ENCODE data around the gene DMD.

DMD gene

DNA sequence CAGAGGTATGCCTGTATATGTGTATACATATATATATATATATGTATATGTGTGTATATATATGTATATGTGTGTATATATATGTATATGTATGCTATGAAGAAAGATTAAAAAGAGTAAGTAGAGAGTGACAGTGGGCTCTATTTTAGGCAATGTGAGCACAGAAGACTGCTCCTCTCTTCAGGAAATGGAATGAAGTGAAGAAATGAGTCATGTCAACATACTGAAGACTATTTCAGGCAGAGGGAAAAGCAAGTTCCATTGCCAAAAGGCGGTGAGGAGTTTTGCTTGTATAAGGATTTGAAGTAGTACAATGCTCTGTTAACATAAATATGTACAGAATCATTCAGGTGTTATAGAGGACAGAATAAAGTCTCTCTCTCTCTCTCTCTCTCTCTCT, 1366.3 kb downstream of the DMD start:
- no peak for TF ChIP-seq CTCF (IDR thresholded peaks at IDR 0.05; ENCODE audit: insufficient read depth, low read depth, low read length, missing control alignments)

DNA sequence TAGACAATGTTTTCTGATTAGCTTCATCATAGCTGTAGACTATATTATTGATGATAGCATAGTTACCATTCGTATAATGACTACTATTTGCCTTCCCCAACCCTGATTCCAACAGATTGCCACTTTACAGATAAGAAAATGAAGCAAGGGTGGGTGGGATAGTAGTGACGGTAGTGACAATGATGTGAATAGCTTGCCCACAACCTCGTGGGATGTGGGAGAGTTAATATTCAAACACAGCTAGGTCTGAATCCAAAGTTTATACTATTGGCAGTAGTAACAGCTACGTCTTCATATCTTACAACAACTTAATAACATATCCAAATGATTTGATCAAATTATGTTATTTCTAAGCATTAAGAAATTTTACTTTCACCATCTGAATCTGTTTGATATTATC, 1372.7 kb downstream of the DMD start:
- no peak for DNase-seq (ENCODE audit: low read depth)
- TF ChIP-seq CTCF (IDR thresholded peaks at IDR 0.05; ENCODE audit: insufficient read depth, low read depth, low read length, missing control alignments) = no peak

More for the DNA sequence above, 1366.3 kb downstream of the DMD start:
- no peak overlapping the region for H3K4me3 ChIP-seq (ENCODE audit: low read depth, low read length)
- no peak for DNase-seq (ENCODE audit: low read depth)

DNA sequence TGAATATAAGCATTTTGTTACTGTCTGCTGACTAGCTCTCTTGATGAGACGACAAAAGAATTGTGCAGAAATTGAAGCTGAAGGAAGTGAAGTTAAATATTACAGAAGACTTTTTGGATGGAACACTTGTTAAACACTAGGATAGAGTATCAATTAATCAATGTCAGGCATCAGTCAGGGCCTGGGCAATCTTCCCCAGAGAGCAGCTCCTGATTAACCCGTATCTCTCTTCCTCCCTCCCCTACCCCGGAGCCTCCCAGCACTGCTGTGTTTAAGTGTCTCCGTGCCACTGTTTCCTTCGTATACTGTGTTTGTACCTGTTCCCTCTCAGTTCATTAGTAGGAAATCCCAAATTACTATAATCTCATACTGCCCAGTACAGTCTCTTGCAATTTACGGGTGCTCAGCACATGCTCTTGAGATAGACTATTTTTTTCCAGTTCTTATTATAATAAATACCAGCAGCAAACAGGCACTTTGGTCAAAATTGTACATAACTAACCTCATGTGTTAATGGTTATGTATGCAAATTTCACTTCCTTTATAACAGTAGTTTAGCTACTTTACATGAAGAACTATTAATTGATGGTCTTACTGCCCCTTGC, 1373.8 kb downstream of the DMD start:
- no peak for DNase-seq (ENCODE audit: low read depth)
- H3K4me3 ChIP-seq (ENCODE audit: low read depth, low read length) = no peak overlapping the region
- no peak for TF ChIP-seq CTCF (IDR thresholded peaks at IDR 0.05; ENCODE audit: insufficient read depth, low read depth, low read length, missing control alignments)

More for the DNA sequence above, 1372.7 kb downstream of the DMD start:
- no peak overlapping the region for H3K4me3 ChIP-seq (ENCODE audit: low read depth, low read length)

DNA sequence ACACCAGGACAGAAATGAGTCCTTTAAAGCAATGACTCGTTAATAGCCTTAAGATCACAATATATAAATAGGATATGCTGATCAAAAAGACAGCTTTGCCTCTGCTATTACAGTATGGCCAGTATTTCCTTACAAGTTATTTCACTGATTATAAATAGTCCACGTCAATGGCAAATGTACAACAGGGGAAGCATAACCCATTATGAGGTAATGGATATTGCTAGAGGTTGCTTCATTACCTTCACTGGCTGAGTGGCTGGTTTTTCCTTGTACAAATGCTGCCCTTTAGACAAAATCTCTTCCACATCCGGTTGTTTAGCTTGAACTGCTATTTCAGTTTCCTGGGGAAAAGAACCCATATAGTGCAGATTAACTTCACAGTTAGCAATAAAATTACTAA, 1374.9 kb downstream of the DMD start:
- no peak for DNase-seq (ENCODE audit: low read depth)
- TF ChIP-seq CTCF (IDR thresholded peaks at IDR 0.05; ENCODE audit: insufficient read depth, low read depth, low read length, missing control alignments) = no peak
- no peak overlapping the region for H3K4me3 ChIP-seq (ENCODE audit: low read depth, low read length)

DNA sequence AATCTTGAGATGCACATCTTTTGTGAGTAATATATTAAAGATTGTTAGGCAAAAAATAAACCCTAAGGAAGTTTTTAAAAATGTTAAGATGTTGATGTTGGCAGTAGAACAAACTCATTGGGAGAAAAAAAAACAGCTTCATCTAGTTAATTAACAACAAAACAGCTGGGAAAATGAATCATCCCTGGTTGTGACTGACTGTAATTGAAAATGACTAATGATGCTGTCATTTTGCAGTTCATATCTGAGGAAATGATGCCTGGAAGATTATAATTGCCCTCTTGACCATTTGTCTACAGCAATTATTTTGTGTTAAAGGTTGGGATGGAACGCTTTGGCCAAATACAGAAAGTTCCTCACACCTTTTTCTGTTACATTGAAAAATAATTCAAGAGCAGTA, 1379.1 kb downstream of the DMD start:
- no peak for DNase-seq (ENCODE audit: low read depth)
- no peak overlapping the region for H3K4me3 ChIP-seq (ENCODE audit: low read depth, low read length)
- TF ChIP-seq CTCF (IDR thresholded peaks at IDR 0.05; ENCODE audit: insufficient read depth, low read depth, low read length, missing control alignments) = no peak

DNA sequence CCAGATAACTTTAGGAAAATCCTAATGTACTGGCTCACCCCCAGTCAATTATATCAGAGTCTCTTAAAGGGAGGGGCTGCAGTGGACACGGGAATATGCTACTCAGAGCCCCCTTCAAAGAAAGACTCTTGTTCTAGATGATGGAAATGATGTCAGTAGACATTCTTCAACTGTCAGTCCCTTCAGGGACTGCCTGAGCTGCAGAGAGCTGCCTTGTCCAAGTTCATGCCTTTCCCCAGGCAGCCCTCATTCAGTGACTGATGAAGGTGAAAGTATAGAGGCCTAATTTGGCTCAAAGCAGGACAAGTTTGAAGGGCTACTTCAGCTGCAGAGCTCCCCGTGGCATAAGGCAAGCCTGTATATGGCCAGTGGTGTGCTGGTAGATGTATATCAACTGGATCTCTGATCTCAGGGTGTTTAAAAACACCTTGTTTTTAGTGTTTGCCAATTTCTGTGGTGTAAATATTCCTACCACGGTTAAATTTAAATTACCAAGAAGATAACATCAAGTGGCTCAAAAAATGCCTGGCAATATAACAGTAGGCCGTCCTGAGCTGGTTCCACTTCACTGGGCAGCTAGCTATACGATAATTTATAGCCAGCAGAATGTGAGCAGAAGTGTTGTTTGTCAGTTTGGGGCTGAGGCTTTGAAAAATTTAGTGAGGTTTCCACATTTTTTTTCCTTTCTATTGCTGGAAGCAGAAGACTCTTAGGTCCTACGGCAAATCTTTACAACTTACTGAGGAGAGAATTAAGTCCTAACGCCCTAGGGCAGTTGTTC, 1390.7 kb downstream of the DMD start:
- no peak for DNase-seq (ENCODE audit: low read depth)
- no peak for TF ChIP-seq CTCF (IDR thresholded peaks at IDR 0.05; ENCODE audit: insufficient read depth, low read depth, low read length, missing control alignments)
- no peak overlapping the region for H3K4me3 ChIP-seq (ENCODE audit: low read depth, low read length)
